Measurements from ENCODE around the gene TM4SF18. TPM values are rescaled to one million over a fixed set of nuclear protein-coding genes. Genes with fewer than 3 reads are reported as not detected.
"Not testable (repeated sequence)": the region's sequence is repeated elsewhere in the genome, so short reads cannot be mapped to it uniquely, and the experiment has no call there.

The TM4SF18 gene
- total RNA-seq, 1 donor from 2014 or later: not detected

GRCh38 chr3:149381173-149382100, 48.0 kb upstream of the TM4SF18 start:
- no peak overlapping the region for H3K4me2 ChIP-seq
- H3K4me1 ChIP-seq: peaks cover 12% of the 10 kb centered on the region
- H3K27ac ChIP-seq: no peak overlapping the region
- H4K20me1 ChIP-seq (ENCODE audit: low read depth): no peaks in the 10 kb centered on the region
- no peaks in the 10 kb centered on the region for H3K9me3 ChIP-seq (ENCODE audit: low read depth)
- H3K79me2 ChIP-seq (ENCODE audit: low read depth): no peaks in the 10 kb centered on the region
- no peak overlapping the region for H3K9ac ChIP-seq
- peaks cover 7% of the 10 kb centered on the region for H3F3A ChIP-seq (ENCODE audit: low read depth)
- TF ChIP-seq EZH2 (IDR thresholded peaks at IDR 0.05) (no peak), EZH2phosphoT487 (IDR thresholded peaks at IDR 0.05) (no peak), CTCF (IDR thresholded peaks at IDR 0.05) (no peak)
- peaks cover 20% of the 10 kb centered on the region for H3K9me3 Mint-ChIP-seq
- no peak for DNase-seq (ENCODE audit: low spot score)
- peaks cover 6% of the 10 kb centered on the region for H3K36me3 Mint-ChIP-seq
- H2AFZ ChIP-seq (replicated peaks): no peak overlapping the region
- H3K27me3 ChIP-seq: no peaks in the 10 kb centered on the region
- H3K36me3 ChIP-seq: no peaks in the 10 kb centered on the region
- peaks cover 22% of the 10 kb centered on the region for H3K4me1 Mint-ChIP-seq
- H3K4me3 Mint-ChIP-seq: no peak overlapping the region
- no peak overlapping the region for H3K4me3 ChIP-seq
- H3K27ac Mint-ChIP-seq: no peak overlapping the region
- peaks cover 12% of the 10 kb centered on the region for H3K27me3 Mint-ChIP-seq (ENCODE audit: insufficient read depth, low read depth)

- H3K36me3 Mint-ChIP-seq; H3K9ac ChIP-seq; H3K4me2 ChIP-seq; H3K27ac Mint-ChIP-seq; H2AFZ ChIP-seq (replicated peaks); DNase-seq (ENCODE audit: low spot score); H3K27me3 ChIP-seq; H4K20me1 ChIP-seq (ENCODE audit: low read depth); H3K27ac ChIP-seq; H3K9me3 ChIP-seq (ENCODE audit: low read depth); H3K4me3 ChIP-seq; H3K79me2 ChIP-seq (ENCODE audit: low read depth); H3F3A ChIP-seq (ENCODE audit: low read depth); H3K36me3 ChIP-seq; H3K4me3 Mint-ChIP-seq: not testable (repeated sequence)
- Mint-ChIP-seq H3K9me3 (peaks cover 20% of the 10 kb centered on the region), H3K27me3 (ENCODE audit: insufficient read depth, low read depth) (peaks cover 12% of the 10 kb centered on the region), H3K4me1 (peaks cover 20% of the 10 kb centered on the region)
- H3K4me1 ChIP-seq: peaks cover 12% of the 10 kb centered on the region
Observed at GRCh38 chr3:149380220-149380619, 46.8 kb upstream of the TM4SF18 start.

GRCh38 chr3:149378478-149379309, 45.3 kb upstream of the TM4SF18 start:
- H3K4me3 Mint-ChIP-seq: no peak overlapping the region
- no peak for TF ChIP-seq CTCF (IDR thresholded peaks at IDR 0.05)
- no peak for TF ChIP-seq EZH2 (IDR thresholded peaks at IDR 0.05)
- TF ChIP-seq EZH2phosphoT487 (IDR thresholded peaks at IDR 0.05): no peak
- Histone ChIP-seq H3K27me3 (no peaks in the 10 kb centered on the region), H3K9ac (no peak overlapping the region), H3K4me3 (no peak overlapping the region), H3K27ac (no peak overlapping the region), H4K20me1 (ENCODE audit: low read depth) (no peaks in the 10 kb centered on the region), H3K9me3 (ENCODE audit: low read depth) (no peaks in the 10 kb centered on the region), H3K79me2 (ENCODE audit: low read depth) (no peaks in the 10 kb centered on the region), H3K4me2 (no peak overlapping the region), H3F3A (ENCODE audit: low read depth) (peaks cover 7% of the 10 kb centered on the region), H3K36me3 (no peaks in the 10 kb centered on the region), H2AFZ (replicated peaks) (no peak overlapping the region), H3K4me1 (peaks cover 12% of the 10 kb centered on the region)
- H3K9me3 Mint-ChIP-seq: peaks cover 20% of the 10 kb centered on the region
- DNase-seq (ENCODE audit: low spot score): no peak
- H3K36me3 Mint-ChIP-seq: peaks cover 6% of the 10 kb centered on the region
- H3K27me3 Mint-ChIP-seq (ENCODE audit: insufficient read depth, low read depth): peaks cover 12% of the 10 kb centered on the region
- no peak overlapping the region for H3K27ac Mint-ChIP-seq
- H3K4me1 Mint-ChIP-seq: peaks cover 20% of the 10 kb centered on the region

Data from neural progenitor cell (in vitro differentiated cells).